Measurements from ENCODE around the gene OXLD1.

GRCh38 chr17:81660441-81660840, 6.0 kb downstream of the OXLD1 start:
- TF ChIP-seq POLR2A (IDR thresholded peaks at IDR 0.05) (no peak), CTCF (IDR thresholded peaks at IDR 0.05) (no peak)

Measured in right lobe of liver (tissue), 4 donors.